ENCODE results near the gene RHOB.

Gene RHOB

GRCh38 chr2:20427931-20428526, 18.8 kb upstream of the RHOB start:
- DNase-seq (ENCODE audit: low read depth) = no peak
- no peak overlapping the region for H3K4me3 ChIP-seq (ENCODE audit: low read length)
- TF ChIP-seq CTCF (conservative IDR thresholded peaks at IDR 0.05; ENCODE audit: low read depth, low read length) = no peak

GRCh38 chr2:20428717-20429490, 18.0 kb upstream of the RHOB start:
- no peak for DNase-seq (ENCODE audit: low read depth)
- TF ChIP-seq CTCF (conservative IDR thresholded peaks at IDR 0.05; ENCODE audit: low read depth, low read length) = no peak
- no peak overlapping the region for H3K4me3 ChIP-seq (ENCODE audit: low read length)

GRCh38 chr2:20429528-20429927, 17.3 kb upstream of the RHOB start:
- no peak for DNase-seq (ENCODE audit: low read depth)
- no peak overlapping the region for H3K4me3 ChIP-seq (ENCODE audit: low read length)
- no peak for TF ChIP-seq CTCF (conservative IDR thresholded peaks at IDR 0.05; ENCODE audit: low read depth, low read length)

GRCh38 chr2:20430035-20430434, 16.8 kb upstream of the RHOB start:
- DNase-seq (ENCODE audit: low read depth) = no peak
- TF ChIP-seq CTCF (conservative IDR thresholded peaks at IDR 0.05; ENCODE audit: low read depth, low read length) = no peak
- no peak overlapping the region for H3K4me3 ChIP-seq (ENCODE audit: low read length)

- no peak for DNase-seq (ENCODE audit: low read depth)
- H3K4me3 ChIP-seq (ENCODE audit: low read length) = no peak overlapping the region
- TF ChIP-seq CTCF (conservative IDR thresholded peaks at IDR 0.05; ENCODE audit: low read depth, low read length) = no peak
Measured at GRCh38 chr2:20430461-20431300, 16.2 kb upstream of the RHOB start.

GRCh38 chr2:20431301-20431698, 15.6 kb upstream of the RHOB start:
- no peak overlapping the region for H3K4me3 ChIP-seq (ENCODE audit: low read length)
- no peak for DNase-seq (ENCODE audit: low read depth)
- TF ChIP-seq CTCF (conservative IDR thresholded peaks at IDR 0.05; ENCODE audit: low read depth, low read length) = no peak

Measured in retinal pigment epithelial cell (primary cell).